OCI-LY7 (cell line): ENCODE measurements around the gene C1orf21. TPM values are rescaled to one million over a fixed set of nuclear protein-coding genes. Genes with fewer than 3 reads are reported as not detected.

Experiments
- BruUV-seq: library from RNA; stranded (reverse); fragments of 400-500 nt; replicated peaks from 2 replicates; lab custom pipeline; 2021; lab: Mats Ljungman, UMichigan
- CTCF ChIA-PET: fragments of 300-600 bp; sonication (Branson Sonifier 250); formaldehyde crosslinking; loops from one replicate; lab custom pipeline; 2022; ENCODE audit warnings: antibody characterized with exemption; ENCODE audit not compliant: unreplicated experiment; lab: Charles Lee
- POLR2A ChIA-PET: fragments of 300-600 bp; sonication (Branson Sonifier 250); formaldehyde crosslinking; loops from one replicate; lab custom pipeline; 2022; ENCODE audit warnings: antibody characterized with exemption; lab: Charles Lee
- DNase-seq: peaks from one replicate; pipeline ENCODE4 v3.0.0-alpha.2; 2015; ENCODE audit warnings: low spot score
- H2AFZ ChIP-seq: fragments of 200-600 bp; sonication (generic), shearing (Covaris generic); 2 replicates; pipeline ENCODE4 v1.6.1; 2014; ENCODE audit warnings: mild to moderate bottlenecking, antibody characterized with exemption, low read length, moderate library complexity
- H3K27ac ChIP-seq: fragments of 200-600 bp; sonication (generic); 2 replicates; pipeline ENCODE4 v1.5.1; 2014; ENCODE audit warnings: mixed run types, low read depth, mild to moderate bottlenecking, moderate library complexity, low read length, inconsistent platforms; ENCODE audit not compliant: poor library complexity, severe bottlenecking
- H3K36me3 ChIP-seq: fragments of 200-600 bp; sonication (generic); 2 replicates; pipeline ENCODE4 v1.6.1; 2014; ENCODE audit warnings: mild to moderate bottlenecking, antibody characterized with exemption, low read length, moderate library complexity, mixed read lengths; ENCODE audit not compliant: insufficient read depth
- H3K4me1 ChIP-seq: fragments of 200-600 bp; sonication (generic); 2 replicates; pipeline ENCODE4 v1.5.1; 2014; ENCODE audit warnings: mild to moderate bottlenecking, low read length; ENCODE audit not compliant: insufficient read depth, poor library complexity, severe bottlenecking
- H3K4me2 ChIP-seq: fragments of 200-600 bp; sonication (generic); 2 replicates; pipeline ENCODE4 v1.6.1; 2014; ENCODE audit warnings: mild to moderate bottlenecking, low read length
- H3K4me3 ChIP-seq: fragments of 200-600 bp; sonication (generic); 2 replicates; pipeline ENCODE4 v1.5.1; 2014; ENCODE audit warnings: mild to moderate bottlenecking, low read depth, low read length; ENCODE audit not compliant: poor library complexity, severe bottlenecking
- H3K79me2 ChIP-seq: fragments of 200-600 bp; sonication (generic); 2 replicates; pipeline ENCODE4 v1.6.1; 2016; ENCODE audit warnings: low read depth, mild to moderate bottlenecking, low read length, moderate library complexity, mixed read lengths; ENCODE audit not compliant: insufficient read depth
- H3K9me2 ChIP-seq: fragments of 200-600 bp; sonication (generic); 2 replicates; pipeline ENCODE4 v1.6.1; 2016; ENCODE audit warnings: mild to moderate bottlenecking, low read length, mixed read lengths; ENCODE audit not compliant: insufficient read depth
- H3K9me3 ChIP-seq: fragments of 200-600 bp; sonication (generic); 2 replicates; pipeline ENCODE4 v1.6.1; 2014; ENCODE audit warnings: mild to moderate bottlenecking, mixed run types, low read length, mixed read lengths
- H4K20me1 ChIP-seq: fragments of 200-600 bp; sonication (generic); 2 replicates; pipeline ENCODE4 v1.6.1; 2014; ENCODE audit warnings: mild to moderate bottlenecking, antibody characterized with exemption, low read length, moderate library complexity, mixed read lengths; ENCODE audit not compliant: insufficient read depth
- CTCF ChIP-seq: fragments of 200-600 bp; sonication (generic); conservative IDR thresholded peaks from 2 replicates; pipeline ENCODE4 v1.5.1; 2014; ENCODE audit warnings: mild to moderate bottlenecking, antibody characterized with exemption, low read length, moderate library complexity, mixed read lengths
- EZH2phosphoT487 ChIP-seq: fragments of 200-600 bp; sonication (generic); IDR thresholded peaks from 2 replicates; pipeline ENCODE4 v1.6.1; 2018; ENCODE audit warnings: low read depth, borderline replicate concordance, mild to moderate bottlenecking, mixed run types, antibody characterized with exemption, low read length, moderate library complexity, mixed read lengths
- intact Hi-C: fragments of 100-400 bp; cut with micrococcal nuclease; formaldehyde crosslinking; loops from one replicate; pipeline ENCODE4 v1.10.0; 2022; ENCODE audit not compliant: unreplicated experiment
- total RNA-seq, 2 experiments: library from RNA; depleted of rRNA in 1 of 2; stranded (reverse); fragments of >200 nt in 1 of 2; shearing (Covaris generic) in 1 of 2; gene quantifications; 2 replicates each; pipeline ENCODE4 v1.2.3, GENCODE V29; 2014 to 2022

C1orf21 gene
- total RNA-seq, 2 experiments from 2014 or later, result not detected

GRCh38 chr1:184462990-184463389 is 76.2 kb downstream of the C1orf21 start:
- Histone ChIP-seq H3K27ac (no peak overlapping the region), H3K9me2 (no peaks in the 10 kb centered on the region), H3K4me1 (no peaks in the 10 kb centered on the region), H3K9me3 (no peaks in the 10 kb centered on the region), H3K4me2 (no peak overlapping the region), H3K79me2 (no peaks in the 10 kb centered on the region), H4K20me1 (no peaks in the 10 kb centered on the region), H3K4me3 (no peak overlapping the region), H2AFZ (no peak overlapping the region), H3K36me3 (no peaks in the 10 kb centered on the region)
- ChIA-PET CTCF (no interaction called here), POLR2A (interaction anchor here (1.6 kb wide), 1 partner anchor 12 kb away, joined by 4 read pairs; no protein-coding TSS in a partner anchor)
- no peak for DNase-seq
- TF ChIP-seq CTCF (no peak), EZH2phosphoT487 (no peak)
- intact Hi-C loops, result no loop called here
- BruUV-seq, result no TSS peak

- ChIA-PET POLR2A (interaction anchor here (1.6 kb wide), 1 partner anchor 12 kb away, joined by 4 read pairs; no protein-coding TSS in a partner anchor), CTCF (no interaction called here)
- H3K79me2 ChIP-seq, result no peaks in the 10 kb centered on the region
- no peak overlapping the region for H3K4me2 ChIP-seq
- H3K9me2 ChIP-seq, result no peaks in the 10 kb centered on the region
- DNase-seq, result no peak
- no TSS peak for BruUV-seq
- intact Hi-C loops, result no loop called here
- H4K20me1 ChIP-seq, result no peaks in the 10 kb centered on the region
- no peaks in the 10 kb centered on the region for H3K36me3 ChIP-seq
- no peaks in the 10 kb centered on the region for H3K4me1 ChIP-seq
- no peak for TF ChIP-seq CTCF
- no peak for TF ChIP-seq EZH2phosphoT487
- no peak overlapping the region for H3K27ac ChIP-seq
- no peak overlapping the region for H2AFZ ChIP-seq
- H3K4me3 ChIP-seq, result no peak overlapping the region
- no peaks in the 10 kb centered on the region for H3K9me3 ChIP-seq
Observed at GRCh38 chr1:184463680-184464079, 76.9 kb downstream of the C1orf21 start.

GRCh38 chr1:184464757-184465156 is 77.9 kb downstream of the C1orf21 start:
- no peak overlapping the region for H3K4me3 ChIP-seq
- no peak overlapping the region for H2AFZ ChIP-seq
- CTCF ChIA-PET, result no interaction called here
- DNase-seq, result no peak
- no peaks in the 10 kb centered on the region for H3K9me3 ChIP-seq
- no TSS peak for BruUV-seq
- H3K79me2 ChIP-seq, result no peaks in the 10 kb centered on the region
- H3K4me1 ChIP-seq, result no peaks in the 10 kb centered on the region
- no peaks in the 10 kb centered on the region for H3K9me2 ChIP-seq
- no peak overlapping the region for H3K27ac ChIP-seq
- TF ChIP-seq EZH2phosphoT487, result no peak
- no peak for TF ChIP-seq CTCF
- no peak overlapping the region for H3K4me2 ChIP-seq
- intact Hi-C loops, result no loop called here
- H4K20me1 ChIP-seq, result no peaks in the 10 kb centered on the region
- POLR2A ChIA-PET, result no interaction called here
- no peaks in the 10 kb centered on the region for H3K36me3 ChIP-seq
